ENCODE results near the gene TMEM81.

The TMEM81 gene

DNA sequence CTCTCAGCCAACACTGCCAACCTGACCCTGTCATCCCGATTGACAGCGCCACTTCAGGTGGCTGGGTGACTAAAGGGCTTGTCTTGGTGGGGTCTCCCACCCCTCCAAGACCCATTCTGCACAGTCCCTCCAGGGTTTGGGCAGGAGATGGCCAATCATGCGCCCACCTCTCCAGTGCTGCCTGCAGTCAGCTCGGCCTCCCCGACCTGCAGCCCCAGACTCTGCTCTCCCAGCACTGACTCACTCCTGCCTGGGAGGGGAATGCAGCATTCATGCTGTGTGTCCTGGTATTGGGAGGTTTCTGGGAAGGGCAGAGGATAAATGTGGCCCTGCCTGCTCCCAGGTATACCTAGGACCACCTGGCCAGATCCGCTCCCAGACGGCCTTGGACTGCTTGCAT lies 9.7 kb downstream of the TMEM81 start:
- TF ChIP-seq, protein P1, sequence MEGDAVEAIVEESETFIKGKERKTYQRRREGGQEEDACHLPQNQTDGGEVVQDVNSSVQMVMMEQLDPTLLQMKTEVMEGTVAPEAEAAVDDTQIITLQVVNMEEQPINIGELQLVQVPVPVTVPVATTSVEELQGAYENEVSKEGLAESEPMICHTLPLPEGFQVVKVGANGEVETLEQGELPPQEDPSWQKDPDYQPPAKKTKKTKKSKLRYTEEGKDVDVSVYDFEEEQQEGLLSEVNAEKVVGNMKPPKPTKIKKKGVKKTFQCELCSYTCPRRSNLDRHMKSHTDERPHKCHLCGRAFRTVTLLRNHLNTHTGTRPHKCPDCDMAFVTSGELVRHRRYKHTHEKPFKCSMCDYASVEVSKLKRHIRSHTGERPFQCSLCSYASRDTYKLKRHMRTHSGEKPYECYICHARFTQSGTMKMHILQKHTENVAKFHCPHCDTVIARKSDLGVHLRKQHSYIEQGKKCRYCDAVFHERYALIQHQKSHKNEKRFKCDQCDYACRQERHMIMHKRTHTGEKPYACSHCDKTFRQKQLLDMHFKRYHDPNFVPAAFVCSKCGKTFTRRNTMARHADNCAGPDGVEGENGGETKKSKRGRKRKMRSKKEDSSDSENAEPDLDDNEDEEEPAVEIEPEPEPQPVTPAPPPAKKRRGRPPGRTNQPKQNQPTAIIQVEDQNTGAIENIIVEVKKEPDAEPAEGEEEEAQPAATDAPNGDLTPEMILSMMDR (IDR thresholded peaks at IDR 0.05; ENCODE audit: low read depth, low read length, missing control alignments): no peak
- no peak overlapping the region for H3K4me3 ChIP-seq (ENCODE audit: low read depth, low read length)
- DNase-seq (ENCODE audit: low read depth): no peak
- in situ Hi-C loops (cut with HindIII; ENCODE audit: low sequenced_read_pairs): no loop called here

DNA sequence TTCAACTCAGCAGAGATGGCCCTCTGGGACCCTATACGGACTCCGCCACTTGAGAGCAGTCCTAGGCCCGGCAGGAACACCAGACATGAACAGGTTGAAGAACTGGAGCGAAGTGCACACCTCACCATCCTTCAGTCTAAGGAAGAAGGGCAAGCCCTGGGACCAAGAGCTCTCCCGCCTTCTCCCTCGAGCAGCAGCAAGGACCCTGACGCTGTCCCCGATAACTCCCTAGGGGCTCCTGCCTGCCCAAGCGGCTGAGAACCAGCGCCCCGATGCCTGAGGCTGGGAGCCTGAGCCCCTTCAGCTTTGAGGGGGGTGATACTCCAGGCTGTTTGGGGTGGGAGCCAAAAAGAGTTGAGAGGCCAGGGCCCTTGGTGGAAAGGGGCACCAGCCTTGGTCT lies 10.2 kb downstream of the TMEM81 start:
- TF ChIP-seq, protein P1 (IDR thresholded peaks at IDR 0.05; ENCODE audit: low read depth, low read length, missing control alignments): no peak
- in situ Hi-C loops (cut with HindIII; ENCODE audit: low sequenced_read_pairs): no loop called here
- no peak for DNase-seq (ENCODE audit: low read depth)
- H3K4me3 ChIP-seq (ENCODE audit: low read depth, low read length): no peak overlapping the region

DNA sequence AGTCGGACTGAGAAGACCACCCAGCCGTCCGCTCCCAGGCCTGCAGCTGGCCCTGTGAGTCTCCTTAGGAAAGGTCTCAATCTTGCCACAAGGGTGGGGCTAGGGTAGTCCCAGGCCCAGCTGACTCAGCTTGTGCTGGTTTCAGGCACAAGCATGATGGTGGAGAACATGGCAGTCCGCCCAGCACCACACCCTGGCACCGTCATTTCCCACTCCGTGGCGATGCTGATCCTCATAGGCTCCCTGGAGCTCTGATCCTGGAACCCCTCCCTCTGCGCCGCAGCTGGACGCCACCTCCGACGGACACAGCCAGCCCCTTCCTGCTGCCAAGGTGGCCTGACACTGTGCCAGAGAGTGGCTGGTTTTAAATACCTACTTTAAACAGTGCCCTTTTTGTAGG lies 10.7 kb downstream of the TMEM81 start:
- no peak for DNase-seq (ENCODE audit: low read depth)
- TF ChIP-seq, protein P1 (IDR thresholded peaks at IDR 0.05; ENCODE audit: low read depth, low read length, missing control alignments): no peak
- in situ Hi-C loops (cut with HindIII; ENCODE audit: low sequenced_read_pairs): no loop called here
- H3K4me3 ChIP-seq (ENCODE audit: low read depth, low read length): no peak overlapping the region

DNA sequence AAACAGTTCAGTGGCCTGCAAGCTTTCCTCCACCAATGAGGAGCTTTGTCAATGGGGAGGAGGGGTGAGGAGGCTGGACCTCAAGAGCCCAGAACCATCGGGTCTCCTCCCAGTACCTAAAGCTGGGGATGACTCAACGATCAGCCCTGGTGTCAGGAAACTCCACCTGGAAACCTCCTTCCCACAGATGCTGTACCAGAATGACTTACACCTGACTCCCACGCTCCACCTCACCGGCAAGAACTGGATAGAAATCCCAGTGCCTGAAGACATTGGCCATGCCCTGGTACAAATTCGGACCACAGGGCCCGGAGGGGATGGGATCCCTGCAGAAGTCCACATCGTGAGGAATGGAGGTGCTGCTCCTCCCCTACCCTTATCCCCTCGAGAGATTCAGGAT lies 11.4 kb downstream of the TMEM81 start:
- DNase-seq (ENCODE audit: low read depth): no peak
- in situ Hi-C loops (cut with HindIII; ENCODE audit: low sequenced_read_pairs): no loop called here
- H3K4me3 ChIP-seq (ENCODE audit: low read depth, low read length): no peak overlapping the region
- TF ChIP-seq, protein P1 (IDR thresholded peaks at IDR 0.05; ENCODE audit: low read depth, low read length, missing control alignments): no peak

GRCh38 chr1:205072286-205072685 lies 12.0 kb downstream of the TMEM81 start:
- TF ChIP-seq, protein P1 (IDR thresholded peaks at IDR 0.05; ENCODE audit: low read depth, low read length, missing control alignments): no peak
- in situ Hi-C loops (cut with HindIII; ENCODE audit: low sequenced_read_pairs): no loop called here
- H3K4me3 ChIP-seq (ENCODE audit: low read depth, low read length): no peak overlapping the region
- DNase-seq (ENCODE audit: low read depth): no peak

DNA sequence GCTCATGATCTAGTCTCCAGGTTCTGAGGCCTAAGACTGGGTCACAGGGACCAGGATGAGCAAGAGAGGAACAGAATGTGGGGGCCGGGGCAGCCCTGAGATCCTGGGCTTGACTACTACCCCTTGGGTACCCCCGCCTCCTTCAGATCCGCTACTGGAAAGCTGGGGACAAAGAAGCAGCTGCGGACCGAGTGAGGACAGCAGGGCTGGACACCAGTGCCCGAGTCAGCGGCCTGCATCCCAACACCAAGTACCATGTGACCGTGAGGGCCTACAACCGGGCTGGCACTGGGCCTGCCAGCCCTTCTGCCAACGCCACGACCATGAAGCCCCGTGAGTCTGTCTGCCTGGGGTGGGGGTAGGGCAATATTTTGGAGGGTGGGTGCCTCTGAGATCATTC lies 12.5 kb downstream of the TMEM81 start:
- no peak for DNase-seq (ENCODE audit: low read depth)
- H3K4me3 ChIP-seq (ENCODE audit: low read depth, low read length): no peak overlapping the region
- TF ChIP-seq, protein P1 (IDR thresholded peaks at IDR 0.05; ENCODE audit: low read depth, low read length, missing control alignments): no peak
- in situ Hi-C loops (cut with HindIII; ENCODE audit: low sequenced_read_pairs): no loop called here

- no peak overlapping the region for H3K4me3 ChIP-seq (ENCODE audit: low read depth, low read length)
- DNase-seq (ENCODE audit: low read depth): no peak
- in situ Hi-C loops (cut with HindIII; ENCODE audit: low sequenced_read_pairs): no loop called here
- TF ChIP-seq, protein P1 (IDR thresholded peaks at IDR 0.05; ENCODE audit: low read depth, low read length, missing control alignments): no peak
These were observed 13.2 kb downstream of the TMEM81 start for GRCh38 chr1:205071028-205071409.

Measured in astrocyte of the cerebellum (primary cell).